NOMO-1 treated with DMSO at 0.1 percent for 48 hours (cell line): Measurements from ENCODE around the gene TTYH2.
"Not testable (repeated sequence)": the region's sequence is repeated elsewhere in the genome, so short reads cannot be mapped to it uniquely, and the experiment has no call there.

Source experiments
- DNase-seq: peaks from one replicate; lab custom pipeline; 2025; ENCODE audit not compliant: unreplicated experiment; lab: John Stamatoyannopoulos, UW

TTYH2 gene

DNA sequence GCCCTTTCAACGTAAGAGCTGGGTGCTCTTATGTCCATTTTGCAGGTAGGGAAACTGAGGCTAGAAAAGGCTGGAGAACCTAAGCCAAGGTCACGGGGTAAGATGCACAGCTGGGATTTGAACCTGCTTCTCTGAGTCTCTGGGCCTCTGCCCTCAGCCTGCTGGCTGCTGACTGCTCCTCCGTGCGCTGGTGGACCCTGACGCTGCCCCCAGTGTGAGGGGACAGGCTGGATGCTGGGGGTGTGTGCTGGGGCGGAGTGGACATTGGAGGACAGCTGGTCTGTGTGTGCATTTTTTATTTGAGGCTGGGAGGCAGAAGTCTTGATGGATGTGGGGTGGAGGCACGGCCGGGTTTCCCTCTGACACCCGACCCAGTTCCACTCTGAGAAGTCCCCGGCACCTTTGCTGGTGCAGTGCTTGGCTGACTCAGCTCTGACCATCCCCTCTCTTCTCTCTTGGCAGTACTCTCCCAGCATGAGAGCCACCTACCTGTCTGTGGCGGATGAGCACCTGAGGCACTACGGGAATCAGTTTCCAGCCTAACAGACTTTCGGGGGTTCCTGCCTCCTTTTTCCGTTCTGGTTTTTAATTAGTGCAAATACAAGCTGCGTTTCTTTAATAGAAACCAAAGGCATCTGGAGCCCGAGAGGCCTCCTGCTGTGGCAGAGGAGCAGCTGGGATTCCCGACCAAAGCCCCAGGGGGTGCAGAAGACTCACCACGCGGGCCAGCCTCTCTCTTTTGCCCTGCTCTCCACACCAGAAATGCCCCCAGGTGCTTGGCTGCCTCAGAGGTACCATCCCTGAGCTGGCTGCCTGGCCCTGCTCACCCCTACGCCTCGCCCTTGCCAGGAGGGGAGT, 46.5 kb downstream of the TTYH2 start:
- DNase-seq = no peak

GRCh38 chr17:74260525-74260850, 47.1 kb downstream of the TTYH2 start:
- DNase-seq = no peak

GRCh38 chr17:74262601-74263000, 49.2 kb downstream of the TTYH2 start:
- no peak for DNase-seq

DNA sequence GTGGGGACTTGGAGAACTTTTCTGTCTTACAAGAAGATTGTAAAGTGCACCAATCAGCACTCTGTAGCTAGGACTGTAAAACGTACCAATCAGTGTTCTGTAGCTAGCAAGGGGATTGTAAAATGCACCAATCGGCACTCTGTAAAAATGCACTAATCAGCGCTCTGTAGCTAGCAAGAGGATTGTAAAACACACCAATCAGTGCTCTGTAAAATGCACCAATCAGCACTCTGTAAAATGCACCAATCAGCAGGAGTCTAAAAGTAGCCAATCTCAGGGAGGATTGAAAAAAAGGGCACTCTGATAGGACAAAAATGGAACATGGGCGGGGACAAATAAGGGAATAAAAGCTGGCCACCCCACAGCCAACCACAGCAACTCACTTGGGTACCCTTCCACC, 53.7 kb downstream of the TTYH2 start:
- not testable (repeated sequence) for DNase-seq

GRCh38 chr17:74267579-74267978, 54.2 kb downstream of the TTYH2 start:
- no peak for DNase-seq

DNA sequence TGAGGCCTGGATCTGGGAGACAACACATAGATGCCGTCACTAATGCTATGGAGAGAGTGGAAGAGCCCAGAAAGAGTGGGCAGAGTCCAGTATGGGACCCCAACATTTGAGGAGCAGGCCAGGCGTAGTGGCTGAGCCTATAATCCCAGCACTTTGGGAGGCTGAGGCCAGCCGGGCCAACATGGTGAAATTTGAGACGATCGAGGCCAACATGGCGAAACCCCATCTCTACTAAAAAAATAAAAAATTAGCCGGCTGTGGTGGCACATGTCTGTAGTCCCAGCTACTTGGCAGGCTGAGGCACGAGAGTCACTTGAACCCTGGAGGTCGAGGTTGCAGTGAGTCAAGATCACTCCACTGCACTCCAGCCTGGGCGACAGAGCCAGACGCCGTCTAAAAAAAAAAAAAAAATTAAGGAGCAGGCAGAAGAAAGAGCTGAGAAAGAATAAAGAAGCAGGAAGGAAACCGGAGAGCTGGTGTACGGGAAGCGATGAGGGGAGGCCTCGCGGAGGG, 54.7 kb downstream of the TTYH2 start:
- DNase-seq = no peak

DNA sequence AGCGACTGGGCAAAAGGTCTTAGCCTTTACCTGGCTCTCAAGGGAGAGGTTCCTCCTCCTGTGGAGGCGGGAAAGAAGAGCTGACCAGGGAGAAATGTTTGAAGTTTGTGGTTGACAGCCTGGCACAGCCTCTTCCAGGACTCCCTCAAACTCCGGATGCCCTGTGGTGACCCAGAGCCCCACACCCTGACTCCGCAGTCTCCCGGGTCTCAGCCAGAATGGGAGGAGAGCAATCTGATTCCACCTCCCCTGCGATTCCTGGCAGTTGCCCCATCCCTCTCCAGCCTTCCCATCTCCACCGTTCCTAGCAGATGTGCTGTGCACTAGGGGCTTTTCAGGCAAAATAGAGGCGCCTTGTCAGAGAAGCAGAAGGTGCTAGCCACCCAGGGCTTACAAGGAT, 55.2 kb downstream of the TTYH2 start:
- no peak for DNase-seq

GRCh38 chr17:74270333-74270732, 57.0 kb downstream of the TTYH2 start:
- DNase-seq = no peak

DNA sequence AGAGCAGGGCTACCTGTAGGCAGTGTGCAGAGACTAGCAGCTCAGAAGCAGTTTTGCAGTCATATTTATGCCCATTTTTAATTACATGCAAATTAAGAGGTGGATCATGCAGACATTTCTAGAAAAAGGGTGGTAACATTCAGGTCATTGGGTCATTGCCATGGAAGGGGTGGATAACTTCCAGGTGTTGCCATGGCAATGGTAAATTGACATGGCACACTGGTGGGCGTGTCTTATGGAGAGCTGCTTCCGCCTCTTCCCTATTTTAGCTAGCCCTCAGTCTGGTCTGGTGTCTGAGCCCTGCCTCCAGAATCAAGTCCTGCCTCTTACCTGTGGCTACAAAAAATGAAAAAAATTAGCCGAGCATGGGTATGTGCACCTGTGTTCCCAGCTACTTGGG, 57.9 kb downstream of the TTYH2 start:
- no peak for DNase-seq

- no peak for DNase-seq
Observed at GRCh38 chr17:74271901-74272561, 58.7 kb downstream of the TTYH2 start.

GRCh38 chr17:74272731-74273201, 59.4 kb downstream of the TTYH2 start:
- no peak for DNase-seq

DNA sequence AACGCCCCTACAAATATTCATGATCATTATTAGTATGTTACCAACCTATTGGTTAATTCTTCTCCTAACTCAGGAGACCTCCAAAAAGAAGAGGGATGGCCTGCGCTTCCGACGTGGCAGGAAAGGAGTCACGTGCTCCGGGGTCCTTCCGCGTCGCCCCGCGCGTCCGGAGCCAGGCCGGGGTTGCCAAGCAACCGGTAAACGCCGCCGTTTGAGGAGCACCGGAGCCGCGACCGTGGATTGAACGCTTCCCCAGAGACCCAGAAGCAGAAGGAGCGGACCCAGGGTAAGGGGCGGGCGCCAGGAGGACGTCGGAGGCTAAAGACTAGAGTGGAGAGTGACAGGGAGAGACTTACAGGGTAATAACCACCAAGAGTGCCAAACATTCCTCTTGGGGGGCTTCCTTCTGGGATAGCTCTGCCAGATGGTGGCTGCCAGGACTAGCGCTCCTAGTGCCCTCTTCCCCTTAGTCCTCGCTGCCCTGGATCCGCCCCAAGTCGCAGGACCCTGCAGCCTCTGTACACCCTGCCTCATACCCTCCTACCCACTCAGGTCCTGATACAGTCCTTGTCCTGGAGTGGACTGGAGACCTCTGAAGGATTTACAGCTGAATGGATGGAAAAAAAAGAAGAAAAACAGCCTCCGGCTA, 60.8 kb downstream of the TTYH2 start, which contains the start of gene DNAI2:
Gene DNAI2 (plus strand): TSS at position 175 of the 649 bp plus-strand sequence. CDS start 7,584 bp downstream, outside the sequence.
- DNase-seq = no peak

- DNase-seq = peak; percentile 43
Observed at GRCh38 chr17:74274709-74275340, 61.5 kb downstream of the TTYH2 start.

GRCh38 chr17:74276051-74276476, 62.7 kb downstream of the TTYH2 start:
- DNase-seq = no peak

GRCh38 chr17:74276541-74277009, 63.2 kb downstream of the TTYH2 start:
- DNase-seq = no peak

DNA sequence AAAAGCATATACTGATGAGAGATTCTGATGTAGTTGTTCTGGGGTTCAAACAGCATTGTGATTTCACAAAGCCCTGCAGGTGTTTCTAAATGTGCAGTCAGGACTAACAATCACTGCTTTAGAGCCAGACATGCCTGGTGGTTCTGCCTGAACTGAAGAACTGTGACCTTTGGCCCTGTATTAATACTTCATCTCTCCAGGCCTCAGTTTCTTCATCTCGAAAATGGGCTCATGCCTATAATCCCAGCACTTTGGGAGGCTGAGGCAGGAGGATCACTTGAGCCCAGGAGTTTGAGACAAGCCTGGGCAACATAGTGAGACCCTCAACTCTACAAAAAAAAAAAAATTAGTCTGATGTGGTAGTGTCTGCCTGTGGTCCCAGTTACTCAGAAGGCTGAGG, 64.6 kb downstream of the TTYH2 start:
- no peak for DNase-seq

GRCh38 chr17:74279617-74280016, 66.2 kb downstream of the TTYH2 start:
- DNase-seq = not testable (repeated sequence)

GRCh38 chr17:74280093-74280513, 66.7 kb downstream of the TTYH2 start:
- no peak for DNase-seq

GRCh38 chr17:74281799-74282198, 68.4 kb downstream of the TTYH2 start:
- no peak for DNase-seq

DNA sequence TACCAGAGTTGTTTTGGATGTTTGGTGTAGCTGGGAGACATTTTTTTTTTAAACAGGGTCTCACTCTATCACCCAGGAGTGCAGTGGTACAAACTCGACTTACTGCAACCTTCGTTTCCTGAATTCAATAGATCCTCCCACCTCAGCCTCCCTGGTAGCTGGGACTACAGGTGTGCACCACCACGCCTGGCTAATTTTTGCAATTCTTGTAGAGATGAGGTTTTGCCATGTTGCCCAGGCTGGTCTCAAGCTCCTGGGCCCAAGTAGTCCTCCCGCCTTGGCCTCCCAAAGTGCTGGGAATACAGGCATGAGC, 68.9 kb downstream of the TTYH2 start:
- not testable (repeated sequence) for DNase-seq
